A549 (cell line): ENCODE measurements around the gene HINT1.

Source experiments
- CTCF ChIP-seq: fragments of >200 bp; sonication (Bioruptor Twin); formaldehyde crosslinking; IDR thresholded peaks from 3 replicates; pipeline ENCODE4 v1.5.1; 2016
- REST ChIP-seq: fragments of 200-600 bp; sonication (generic); IDR thresholded peaks from 2 replicates; pipeline ENCODE4 v1.6.1; 2016; ENCODE audit warnings: antibody characterized with exemption, mild to moderate bottlenecking, moderate library complexity
- ZNF302 ChIP-seq: fragments of 250-450 bp; sonication (Bioruptor Pico); IDR thresholded peaks from 2 replicates; pipeline ENCODE4 v1.9.0; 2021; ENCODE audit warnings: inconsistent platforms, mild to moderate bottlenecking, moderate library complexity
- ZSCAN20 ChIP-seq: fragments of 250-450 bp; sonication (Bioruptor Pico); IDR thresholded peaks from 2 replicates; pipeline ENCODE4 v1.8.0; 2022; ENCODE audit warnings: mild to moderate bottlenecking, moderate library complexity
- TF ChIP-seq, protein P1 (sequence below): IDR thresholded peaks from 2 replicates; pipeline ENCODE4 v1.6.1; 2012
- TF ChIP-seq, protein P2 (sequence below): IDR thresholded peaks from 2 replicates; pipeline ENCODE4 v1.6.1; 2012

- TF ChIP-seq CTCF (no peak), REST (no peak), ZSCAN20 (CRISPR knock-in tag) (no peak), ZNF302 (CRISPR knock-in tag) (no peak)
- TF ChIP-seq, protein P1, sequence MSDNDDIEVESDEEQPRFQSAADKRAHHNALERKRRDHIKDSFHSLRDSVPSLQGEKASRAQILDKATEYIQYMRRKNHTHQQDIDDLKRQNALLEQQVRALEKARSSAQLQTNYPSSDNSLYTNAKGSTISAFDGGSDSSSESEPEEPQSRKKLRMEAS, result no peak
- TF ChIP-seq, protein P2, sequence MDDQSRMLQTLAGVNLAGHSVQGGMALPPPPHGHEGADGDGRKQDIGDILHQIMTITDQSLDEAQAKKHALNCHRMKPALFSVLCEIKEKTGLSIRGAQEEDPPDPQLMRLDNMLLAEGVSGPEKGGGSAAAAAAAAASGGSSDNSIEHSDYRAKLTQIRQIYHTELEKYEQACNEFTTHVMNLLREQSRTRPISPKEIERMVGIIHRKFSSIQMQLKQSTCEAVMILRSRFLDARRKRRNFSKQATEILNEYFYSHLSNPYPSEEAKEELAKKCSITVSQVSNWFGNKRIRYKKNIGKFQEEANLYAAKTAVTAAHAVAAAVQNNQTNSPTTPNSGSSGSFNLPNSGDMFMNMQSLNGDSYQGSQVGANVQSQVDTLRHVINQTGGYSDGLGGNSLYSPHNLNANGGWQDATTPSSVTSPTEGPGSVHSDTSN, result no peak
Measured at GRCh38 chr5:131194725-131195124, 29.7 kb upstream of the HINT1 start.
